ENCODE measurements around the gene C11orf54. TPM values are rescaled to one million over a fixed set of nuclear protein-coding genes. Genes with fewer than 3 reads are reported as not detected.

C11orf54 gene
- total RNA-seq, 4 donors from 2014 or later = 33.8 to 81.4 (median 45.4) TPM

GRCh38 chr11:93796441-93797231, 55.2 kb downstream of the C11orf54 start:
- Histone ChIP-seq H3K27ac (no peak overlapping the region), H3K9me3 (no peaks in the 10 kb centered on the region), H3K4me1 (no peaks in the 10 kb centered on the region), H3K27me3 (no peaks in the 10 kb centered on the region), H3K36me3 (peaks cover 19 to 98% of the 10 kb centered on the region in 2 donors), H3K4me3 (no peak overlapping the region)
- 75 to 95% methylated on average over 5 to 6 of the region's 6 CpGs for WGBS, 2 donors (ENCODE audit: low coverage in 1 of 2)
- no peak for ATAC-seq
- TF ChIP-seq CTCF (IDR thresholded peaks at IDR 0.05) (no peak), POLR2AphosphoS5 (IDR thresholded peaks at IDR 0.05) (no peak), POLR2A (IDR thresholded peaks at IDR 0.05) (no peak), EP300 (IDR thresholded peaks at IDR 0.05) (no peak)

- TF ChIP-seq POLR2A (IDR thresholded peaks at IDR 0.05) (no peak), EP300 (IDR thresholded peaks at IDR 0.05) (no peak), CTCF (IDR thresholded peaks at IDR 0.05) (no peak), POLR2AphosphoS5 (IDR thresholded peaks at IDR 0.05) (no peak)
- H3K27me3 ChIP-seq = no peaks in the 10 kb centered on the region
- H3K36me3 ChIP-seq = peaks cover 14 to 98% of the 10 kb centered on the region in 2 donors
- H3K27ac ChIP-seq = no peak overlapping the region
- H3K9me3 ChIP-seq = no peaks in the 10 kb centered on the region
- 42 to 68% methylated on average over 2 of the region's 2 CpGs for WGBS, 2 donors (ENCODE audit: low coverage in 1 of 2)
- ATAC-seq = no peak
- H3K4me1 ChIP-seq = no peaks in the 10 kb centered on the region
- no peak overlapping the region for H3K4me3 ChIP-seq
These were observed 59.9 kb downstream of the C11orf54 start for GRCh38 chr11:93801366-93801765.

- H3K4me3 ChIP-seq = no peak overlapping the region
- H3K27me3 ChIP-seq = no peaks in the 10 kb centered on the region
- WGBS, 2 donors (ENCODE audit: low coverage in 1 of 2) = 92 to 100% methylated on average over 2 of the region's 2 CpGs
- no peak for TF ChIP-seq POLR2A (IDR thresholded peaks at IDR 0.05)
- no peak for TF ChIP-seq POLR2AphosphoS5 (IDR thresholded peaks at IDR 0.05)
- no peak for TF ChIP-seq CTCF (IDR thresholded peaks at IDR 0.05)
- no peak for TF ChIP-seq EP300 (IDR thresholded peaks at IDR 0.05)
- H3K9me3 ChIP-seq = no peaks in the 10 kb centered on the region
- no peaks in the 10 kb centered on the region for H3K4me1 ChIP-seq
- no peak overlapping the region for H3K27ac ChIP-seq
- no peak for ATAC-seq
- peaks cover 6 to 97% of the 10 kb centered on the region in 2 donors for H3K36me3 ChIP-seq
These were observed 63.4 kb downstream of the C11orf54 start for GRCh38 chr11:93804879-93805278.

- ATAC-seq = no peak
- Histone ChIP-seq H3K4me1 (no peaks in the 10 kb centered on the region), H3K36me3 (peaks cover 3 to 99% of the 10 kb centered on the region in 2 donors), H3K27ac (no peak overlapping the region), H3K9me3 (no peaks in the 10 kb centered on the region), H3K27me3 (no peaks in the 10 kb centered on the region), H3K4me3 (no peak overlapping the region)
- TF ChIP-seq POLR2A (IDR thresholded peaks at IDR 0.05) (no peak), POLR2AphosphoS5 (IDR thresholded peaks at IDR 0.05) (no peak), EP300 (IDR thresholded peaks at IDR 0.05) (no peak), CTCF (IDR thresholded peaks at IDR 0.05) (no peak)
- 86 to 97% methylated on average over 3 of the region's 3 CpGs for WGBS, 2 donors (ENCODE audit: low coverage in 1 of 2)
These were observed 66.5 kb downstream of the C11orf54 start for GRCh38 chr11:93807980-93808379.

- no peaks in the 10 kb centered on the region for H3K4me1 ChIP-seq
- no peak for ATAC-seq
- 73 to 74% methylated on average over 5 of the region's 5 CpGs for WGBS, 2 donors (ENCODE audit: low coverage in 1 of 2)
- no peaks in the 10 kb centered on the region for H3K27me3 ChIP-seq
- H3K9me3 ChIP-seq = no peaks in the 10 kb centered on the region
- TF ChIP-seq POLR2A (IDR thresholded peaks at IDR 0.05) = no peak
- TF ChIP-seq POLR2AphosphoS5 (IDR thresholded peaks at IDR 0.05) = no peak
- TF ChIP-seq EP300 (IDR thresholded peaks at IDR 0.05) = no peak
- no peak for TF ChIP-seq CTCF (IDR thresholded peaks at IDR 0.05)
- H3K4me3 ChIP-seq = no peak overlapping the region
- H3K36me3 ChIP-seq = peaks cover 3 to 74% of the 10 kb centered on the region in 2 donors
- no peak overlapping the region for H3K27ac ChIP-seq
These were observed 72.5 kb downstream of the C11orf54 start for GRCh38 chr11:93813974-93814373.
